IPS-11a (cell line): Measurements from ENCODE around the gene BDH1.
"Not testable (repeated sequence)": the region's sequence is repeated elsewhere in the genome, so short reads cannot be mapped to it uniquely, and the experiment has no call there.

ENCODE experiments used
- H3K4me3 ChIP-seq: one replicate; pipeline ENCODE4 v1.5.1; 2013; ENCODE audit warnings: low read depth, low read length, control low read depth

BDH1 gene, protein sequence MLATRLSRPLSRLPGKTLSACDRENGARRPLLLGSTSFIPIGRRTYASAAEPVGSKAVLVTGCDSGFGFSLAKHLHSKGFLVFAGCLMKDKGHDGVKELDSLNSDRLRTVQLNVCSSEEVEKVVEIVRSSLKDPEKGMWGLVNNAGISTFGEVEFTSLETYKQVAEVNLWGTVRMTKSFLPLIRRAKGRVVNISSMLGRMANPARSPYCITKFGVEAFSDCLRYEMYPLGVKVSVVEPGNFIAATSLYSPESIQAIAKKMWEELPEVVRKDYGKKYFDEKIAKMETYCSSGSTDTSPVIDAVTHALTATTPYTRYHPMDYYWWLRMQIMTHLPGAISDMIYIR

DNA sequence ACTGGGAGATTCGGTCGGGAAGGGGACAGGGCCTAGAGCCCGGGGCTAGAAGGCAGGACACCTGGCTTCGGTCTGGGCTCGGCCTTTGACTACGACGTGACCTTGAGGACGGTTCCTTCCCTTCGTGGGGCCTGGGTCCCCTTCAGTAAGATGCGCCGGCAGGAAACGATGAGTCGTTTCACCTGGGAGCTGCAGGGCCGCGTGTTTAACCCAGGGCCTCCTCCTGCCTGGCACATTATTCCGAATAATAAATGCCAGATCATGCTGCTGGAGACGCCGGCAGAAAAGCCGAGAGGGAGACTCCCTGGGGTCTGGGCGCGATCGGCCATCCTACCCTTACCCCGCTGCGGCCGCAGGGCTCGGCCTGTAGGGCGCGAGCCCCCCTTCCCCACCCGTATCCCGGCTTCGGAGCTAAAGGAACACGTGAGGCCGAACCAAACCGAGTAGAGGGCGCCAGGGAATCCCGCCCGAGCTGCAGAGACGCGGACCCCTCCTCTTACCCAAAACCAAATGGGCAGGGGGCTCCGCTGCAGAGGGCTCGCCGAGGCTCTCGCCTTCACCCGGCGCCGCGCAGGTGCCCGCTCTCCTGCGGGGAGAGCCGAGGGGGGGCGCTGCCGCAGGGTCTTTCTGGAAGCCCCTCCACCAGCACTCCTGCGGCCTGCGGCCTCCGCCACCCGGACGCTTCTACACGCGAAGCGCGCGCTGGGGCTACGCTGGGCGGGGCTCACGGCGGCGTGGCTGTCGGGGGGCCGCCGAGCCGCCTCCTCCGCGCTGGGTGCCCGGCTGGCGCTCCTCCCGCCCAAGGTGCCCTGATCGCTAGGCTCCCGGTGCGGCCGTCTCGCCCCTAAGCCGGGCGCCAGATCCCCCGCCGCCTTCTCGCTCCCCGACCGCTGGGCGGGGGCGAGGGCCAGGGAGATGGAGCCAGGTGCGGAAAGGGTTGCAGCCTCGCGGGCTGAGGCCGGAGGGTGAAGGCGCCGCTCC, at the start of gene BDH1:
Gene BDH1, minus strand, starts transcription at position 688 of the 981 bp plus-strand sequence. CDS start 9,525 bp downstream, outside the sequence.
- H3K4me3 ChIP-seq, result peak within 1 kb of the TSS; percentile 59

DNA sequence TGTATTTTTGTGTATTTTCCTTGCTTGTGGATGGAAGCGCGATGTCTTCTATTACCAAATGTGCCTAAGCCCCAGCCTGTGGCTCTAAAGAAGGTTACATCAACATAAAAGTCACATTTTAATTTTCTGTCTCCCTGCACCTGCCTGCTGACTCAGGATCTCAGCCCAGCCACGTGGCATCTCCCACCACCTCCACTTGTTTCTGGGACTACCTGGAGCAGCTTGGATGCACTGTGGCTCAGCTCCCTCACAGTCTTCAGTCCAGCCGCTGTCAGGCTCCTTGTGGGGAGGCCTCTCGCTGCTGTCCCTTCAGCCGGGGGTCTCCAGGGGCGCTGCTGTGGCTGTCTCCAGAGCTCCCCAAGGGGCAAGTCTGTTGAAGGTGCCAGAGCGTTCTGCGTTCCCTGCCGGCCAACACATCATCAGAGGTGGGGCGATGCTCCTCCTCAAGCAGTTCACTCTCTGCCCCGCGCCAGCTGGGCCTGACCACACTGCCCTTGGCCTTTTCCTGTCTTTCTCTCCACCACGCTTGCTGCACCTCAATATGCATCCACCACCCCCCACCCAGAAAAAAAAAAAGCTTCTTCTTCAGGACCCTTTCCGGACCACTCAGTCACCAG, 47.7 kb upstream of the BDH1 start:
- no peak overlapping the region for H3K4me3 ChIP-seq

DNA sequence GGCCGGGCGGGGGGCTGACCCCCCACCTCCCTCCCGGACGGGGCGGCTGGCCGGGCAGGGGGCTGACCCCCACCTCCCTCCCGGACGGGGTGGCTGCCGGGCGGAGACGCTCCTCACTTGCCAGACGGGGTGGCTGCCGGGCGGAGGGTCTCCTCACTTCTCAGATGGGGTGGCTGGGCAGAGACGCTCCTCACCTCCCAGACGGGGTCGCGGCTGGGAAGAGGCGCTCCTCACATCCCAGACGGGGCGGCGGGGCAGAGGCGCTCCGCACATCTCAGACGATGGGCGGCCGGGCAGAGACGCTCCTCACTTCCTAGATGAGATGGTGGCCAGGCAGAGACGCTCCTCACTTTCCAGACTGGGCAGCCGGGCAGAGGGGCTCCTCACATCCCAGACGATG, 46.6 kb upstream of the BDH1 start:
- H3K4me3 ChIP-seq, result not testable (repeated sequence)

DNA sequence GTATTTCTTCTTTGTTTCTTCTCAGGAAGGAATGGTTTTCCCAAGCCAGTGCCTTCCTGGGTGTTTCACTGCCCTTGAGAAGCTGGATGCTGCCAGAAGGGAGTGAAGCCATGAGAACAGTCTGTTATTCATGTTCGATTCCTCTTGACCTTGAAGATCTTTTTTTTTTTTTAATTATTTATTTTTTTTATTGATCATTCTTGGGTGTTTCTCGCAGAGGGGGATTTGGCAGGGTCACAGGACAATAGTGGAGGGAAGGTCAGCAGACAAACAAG, 45.7 kb upstream of the BDH1 start:
- not testable (repeated sequence) for H3K4me3 ChIP-seq

DNA sequence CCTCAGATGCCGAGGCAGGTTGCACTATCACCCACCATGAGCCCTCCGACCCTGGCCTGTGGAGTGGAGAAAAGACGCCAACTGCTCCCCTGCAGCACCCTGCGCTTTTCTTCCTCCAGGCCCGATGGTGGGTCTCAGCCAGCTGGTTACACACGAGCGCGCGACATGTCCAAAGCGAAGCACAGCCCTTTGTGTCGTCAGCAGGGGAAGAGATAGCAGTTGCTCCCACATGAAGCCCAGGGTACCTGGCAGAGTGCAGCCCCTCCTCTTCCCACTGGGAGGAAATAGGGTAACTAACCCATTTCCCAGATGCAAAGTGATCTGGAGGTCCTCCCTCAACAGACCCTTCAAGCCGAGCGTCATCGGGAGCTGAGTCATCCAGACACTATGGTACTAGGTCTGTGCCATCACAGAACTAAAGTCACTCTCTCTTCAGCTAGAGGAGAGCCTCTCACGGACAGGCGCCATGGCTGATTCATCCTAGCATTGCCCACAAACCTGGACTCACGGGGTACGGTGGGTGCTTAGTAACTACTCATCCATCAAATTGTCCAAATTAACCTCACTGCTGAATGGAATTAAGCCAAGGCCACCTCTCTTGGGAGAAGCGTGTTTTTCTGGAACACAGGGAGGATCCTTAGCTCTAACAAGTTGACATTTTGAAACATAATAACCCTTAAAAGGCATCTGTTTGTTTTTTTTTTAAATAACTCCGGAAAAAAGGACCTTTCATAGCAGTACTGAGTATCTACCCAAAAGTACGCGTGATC, 45.2 kb upstream of the BDH1 start:
- no peak overlapping the region for H3K4me3 ChIP-seq

DNA sequence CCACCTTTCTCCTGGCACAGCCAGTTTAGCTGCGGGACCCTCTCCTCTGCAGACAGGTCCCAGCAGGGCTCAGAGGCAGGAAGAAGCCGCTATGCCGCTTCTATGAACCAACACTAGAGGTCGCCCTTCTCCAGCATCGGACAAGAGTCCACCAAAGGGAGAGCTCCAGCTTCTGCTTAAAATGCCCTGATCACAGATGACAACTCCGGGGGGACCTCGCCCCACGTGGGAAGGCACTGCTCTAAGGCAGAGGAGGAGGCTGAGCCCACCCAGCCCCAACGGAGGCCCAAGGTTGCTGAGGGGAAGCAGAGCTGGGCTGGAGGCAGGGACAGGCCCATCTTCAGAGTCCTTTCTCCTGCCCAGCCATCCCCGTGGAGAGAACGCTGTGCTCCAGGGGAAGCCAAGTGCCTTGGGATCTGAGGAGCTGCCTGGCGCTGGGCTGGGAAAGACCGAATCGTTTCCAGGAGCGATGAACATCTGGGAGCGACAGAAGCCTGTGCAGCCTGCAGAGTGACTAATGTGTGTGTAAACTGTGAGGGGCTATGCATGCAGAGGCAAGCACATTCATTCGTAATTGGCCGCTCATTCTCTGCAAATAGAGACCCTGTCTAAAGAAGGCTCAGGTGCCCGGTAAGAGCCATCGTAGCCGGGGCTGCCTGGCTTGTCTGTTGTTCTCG, 43.5 kb upstream of the BDH1 start:
- no peak overlapping the region for H3K4me3 ChIP-seq

DNA sequence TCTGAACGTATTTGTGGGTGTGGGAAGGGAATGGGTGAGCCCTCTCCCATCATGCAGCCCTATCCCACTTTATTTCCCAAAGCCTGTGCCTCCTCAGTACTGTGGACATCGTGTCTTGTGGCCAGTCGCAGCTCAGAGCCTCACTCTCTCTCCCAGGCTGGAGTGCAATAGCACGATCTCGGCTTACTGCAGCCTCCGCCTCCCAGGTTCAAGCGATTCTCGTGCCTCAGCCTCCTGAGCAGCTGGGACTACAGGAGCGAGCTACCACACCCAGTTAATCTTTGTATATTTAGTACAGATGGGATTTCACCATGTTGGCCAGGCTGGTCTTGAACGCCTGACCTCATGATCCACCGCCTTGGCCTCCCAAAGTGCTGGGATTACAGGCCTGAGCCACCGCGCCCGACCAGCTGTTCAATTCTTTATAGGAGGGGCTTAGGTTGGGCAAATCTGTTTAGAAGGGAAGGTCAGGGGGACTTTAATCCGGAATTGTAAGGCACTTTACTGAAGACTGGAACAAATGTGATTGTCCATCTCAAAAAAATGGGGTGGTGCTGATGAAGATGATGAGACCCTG, 42.7 kb upstream of the BDH1 start:
- H3K4me3 ChIP-seq, result no peak overlapping the region

DNA sequence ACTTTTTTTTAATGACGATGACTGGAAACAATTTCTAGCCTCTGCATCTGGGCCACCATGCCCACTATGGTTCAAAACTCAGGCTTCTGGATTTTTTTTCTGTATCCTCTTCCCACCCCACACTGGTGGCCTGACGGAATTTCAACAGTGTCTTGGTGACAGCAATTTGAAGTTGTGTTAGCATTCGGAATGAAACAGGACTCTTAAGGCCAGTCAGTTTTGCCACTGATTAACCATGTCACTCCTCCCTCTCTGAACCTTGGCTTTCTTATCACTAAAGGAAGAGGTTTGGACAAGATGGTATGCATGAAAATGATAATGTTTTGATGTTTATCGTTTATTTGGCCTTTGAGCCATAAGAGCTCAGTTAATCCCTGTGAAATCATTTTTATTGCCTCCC, 41.6 kb upstream of the BDH1 start:
- H3K4me3 ChIP-seq, result no peak overlapping the region

DNA sequence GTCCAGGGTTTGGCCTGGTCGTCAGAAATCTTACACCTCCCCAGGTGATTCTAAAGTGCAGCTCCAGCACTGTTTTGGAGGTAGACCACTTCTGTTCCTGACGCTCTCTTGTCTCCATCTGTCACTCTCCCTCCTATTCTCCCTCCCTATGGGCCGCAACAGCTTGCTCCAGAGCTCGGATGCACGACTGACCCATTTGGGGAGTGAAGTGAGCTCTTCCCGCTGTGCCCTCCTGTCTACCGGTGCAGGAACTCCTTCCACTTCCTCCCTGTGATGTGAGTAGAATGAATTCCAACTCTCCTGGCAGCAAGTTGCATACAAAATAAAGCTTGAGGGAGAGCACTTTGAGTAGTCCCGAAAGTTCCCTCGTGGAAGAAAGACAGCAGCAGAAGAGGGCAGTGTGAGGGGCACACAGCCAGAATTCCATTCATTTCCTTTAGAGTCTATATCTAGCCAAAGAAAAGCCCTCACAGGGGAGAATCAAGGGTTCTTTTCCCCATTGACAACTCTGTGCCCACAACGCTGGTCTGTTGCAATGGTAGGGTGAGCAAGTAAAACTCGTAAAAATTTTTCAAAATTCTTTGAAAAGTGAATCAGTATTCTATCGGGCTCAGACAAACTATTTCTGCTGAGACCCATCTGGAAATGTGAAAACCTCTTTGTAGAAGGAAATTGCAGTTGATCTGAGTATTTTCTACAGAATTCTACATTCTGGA, 39.9 kb upstream of the BDH1 start:
- no peak overlapping the region for H3K4me3 ChIP-seq

DNA sequence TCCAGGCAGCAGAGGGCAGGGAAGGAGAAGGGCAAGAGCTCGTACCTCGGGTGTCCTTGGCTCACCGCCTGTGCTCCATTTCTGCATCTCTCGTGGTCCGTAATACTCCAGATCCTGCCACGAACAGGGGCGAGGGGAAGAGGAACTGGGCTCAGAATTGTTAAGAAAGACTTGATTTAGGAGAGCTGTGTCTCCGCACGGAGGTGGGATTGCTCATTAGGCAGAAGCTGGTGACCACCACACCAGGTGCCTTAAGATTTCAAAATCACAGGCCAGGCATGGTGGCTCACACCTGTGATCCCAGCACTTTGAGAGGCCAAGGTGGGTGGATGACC, 37.2 kb upstream of the BDH1 start:
- no peak overlapping the region for H3K4me3 ChIP-seq

DNA sequence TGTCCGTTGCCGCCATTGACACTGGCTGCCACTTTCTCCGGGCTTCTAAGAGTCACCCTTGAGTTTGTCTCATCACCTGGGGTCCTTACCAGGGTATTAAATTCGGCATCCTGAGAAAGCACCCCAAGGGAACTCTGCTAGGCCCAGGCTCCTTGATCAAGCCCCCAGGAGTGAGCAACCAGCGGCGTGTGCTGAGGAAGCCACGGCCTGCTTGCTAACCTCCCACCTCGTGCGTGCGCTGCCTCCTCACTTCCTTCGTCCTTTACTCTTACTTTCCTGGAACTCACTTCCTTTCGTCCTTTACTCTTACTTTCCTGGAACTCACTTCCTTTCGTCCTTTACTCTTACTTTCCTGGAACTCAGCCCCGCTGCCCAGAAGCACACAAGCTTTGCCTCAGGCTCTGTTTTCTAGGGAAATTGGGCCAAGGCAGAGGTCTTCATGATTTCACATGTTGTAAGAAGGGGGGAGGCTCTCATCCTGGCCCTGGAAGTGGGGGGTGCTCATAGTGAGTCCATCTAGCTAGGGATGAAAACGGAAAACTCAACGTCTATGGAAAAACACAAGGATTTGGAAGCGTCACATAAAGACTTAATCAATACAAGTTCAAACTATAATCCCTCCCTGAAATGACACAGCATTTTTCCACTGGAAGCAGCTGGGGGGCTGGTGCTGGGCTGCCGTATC, 36.7 kb upstream of the BDH1 start:
- no peak overlapping the region for H3K4me3 ChIP-seq

DNA sequence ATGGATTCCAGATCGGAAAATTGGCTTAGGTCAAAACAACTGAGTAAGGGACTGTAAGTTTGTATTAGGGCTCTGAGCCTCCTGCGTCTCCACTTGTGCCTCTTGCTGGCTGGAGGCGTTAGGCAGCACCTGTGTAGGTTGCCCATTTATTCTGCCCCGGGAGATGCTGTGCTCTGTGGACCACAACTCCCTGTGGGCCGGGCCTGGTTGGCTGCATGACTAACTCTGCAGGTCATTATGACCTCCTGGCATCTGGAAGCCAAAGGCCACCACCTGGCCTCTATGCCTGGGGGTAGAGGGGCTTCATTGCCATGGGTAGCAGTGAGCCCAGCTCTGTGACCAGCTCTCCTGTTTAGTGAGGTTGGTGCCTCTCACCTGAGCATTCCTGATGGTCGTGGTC, 36.0 kb upstream of the BDH1 start:
- H3K4me3 ChIP-seq, result no peak overlapping the region

DNA sequence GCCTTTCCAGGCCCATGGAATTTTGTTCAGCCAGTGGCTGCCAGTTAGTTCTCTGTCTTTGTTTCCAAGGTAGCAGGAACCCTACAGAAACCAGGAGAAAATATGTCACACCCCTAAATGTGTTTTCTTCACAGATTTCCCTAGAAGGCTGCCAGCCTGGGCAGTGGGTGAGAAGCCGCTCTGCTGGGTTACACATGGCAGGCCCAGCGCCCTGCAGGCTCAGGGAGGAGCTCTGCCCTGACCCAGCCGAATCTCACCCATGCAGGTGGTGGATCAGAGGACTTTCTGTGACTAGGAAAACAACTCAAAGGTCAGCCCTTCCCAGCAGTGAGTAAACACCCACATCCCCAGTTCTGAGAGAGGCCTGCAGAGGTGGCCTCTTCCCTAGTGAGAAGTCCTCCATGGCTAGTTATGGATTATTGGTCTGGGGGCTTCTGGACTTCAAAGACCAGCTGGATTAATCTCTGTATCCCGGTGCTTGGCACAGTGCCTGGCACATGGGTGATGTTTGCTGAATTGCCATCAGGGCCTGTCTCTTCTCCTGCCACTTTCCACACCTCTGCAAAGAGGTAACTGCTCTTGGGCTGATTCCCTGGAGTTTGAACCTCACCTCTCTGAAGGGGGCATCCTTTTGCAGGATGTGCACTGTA, 34.7 kb upstream of the BDH1 start:
- no peak overlapping the region for H3K4me3 ChIP-seq

DNA sequence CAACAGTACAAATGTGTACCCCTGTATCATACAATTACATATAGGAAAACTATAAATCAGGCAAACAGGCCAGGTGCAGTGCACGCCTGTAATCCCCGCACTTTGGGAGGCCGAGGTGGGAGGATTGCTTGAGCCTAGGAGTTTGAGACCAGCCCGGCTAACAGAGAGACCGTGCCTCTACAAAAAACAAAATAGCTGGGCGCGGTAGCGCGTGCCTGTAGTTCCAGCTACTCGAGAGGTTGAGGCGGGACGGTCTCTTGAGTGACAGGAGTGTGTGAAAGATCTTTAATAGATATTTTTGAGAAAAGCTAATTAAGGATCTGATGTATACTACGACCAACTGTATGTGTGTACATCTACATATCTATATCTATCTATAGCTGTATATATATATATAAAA, 33.8 kb upstream of the BDH1 start:
- H3K4me3 ChIP-seq, result no peak overlapping the region

DNA sequence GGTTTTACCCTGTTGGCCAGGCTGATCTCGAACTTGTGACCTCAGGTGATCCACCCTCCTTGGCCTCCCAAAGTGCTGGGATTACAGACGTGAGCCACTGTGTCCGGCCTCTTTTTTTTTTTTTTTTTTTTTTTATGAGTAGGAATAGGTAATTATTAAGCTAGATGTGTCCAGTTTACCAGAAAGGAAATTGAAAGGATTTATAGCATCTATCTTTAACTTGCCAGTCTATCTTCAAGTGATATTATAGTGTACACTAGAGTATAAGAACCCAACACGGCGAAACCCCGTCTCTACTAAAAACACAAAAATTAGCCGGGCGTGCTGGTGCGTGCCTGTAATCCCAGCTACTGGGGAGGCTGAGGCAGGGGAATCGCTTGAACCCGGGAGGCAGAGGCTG, 31.0 kb upstream of the BDH1 start:
- not testable (repeated sequence) for H3K4me3 ChIP-seq

DNA sequence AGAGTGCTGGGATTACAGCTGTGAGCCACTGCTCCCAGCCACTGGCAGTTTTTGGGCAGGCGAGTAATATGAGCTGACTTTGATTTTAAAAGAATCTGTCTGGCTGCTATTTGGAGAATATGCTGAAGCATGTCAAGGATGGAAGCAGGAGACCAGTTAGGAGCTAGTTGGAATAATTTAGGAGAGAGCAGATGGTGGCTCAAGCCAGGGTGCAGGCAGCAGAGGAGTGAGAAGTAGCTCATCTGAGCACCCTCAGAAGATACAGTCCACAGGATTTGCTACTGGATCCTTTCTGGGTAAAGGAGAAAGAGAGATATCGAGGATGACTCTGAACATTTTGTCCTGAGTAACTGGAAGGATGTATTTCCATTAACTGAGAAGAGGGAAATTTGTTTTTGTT, 30.4 kb upstream of the BDH1 start:
- H3K4me3 ChIP-seq, result no peak overlapping the region

DNA sequence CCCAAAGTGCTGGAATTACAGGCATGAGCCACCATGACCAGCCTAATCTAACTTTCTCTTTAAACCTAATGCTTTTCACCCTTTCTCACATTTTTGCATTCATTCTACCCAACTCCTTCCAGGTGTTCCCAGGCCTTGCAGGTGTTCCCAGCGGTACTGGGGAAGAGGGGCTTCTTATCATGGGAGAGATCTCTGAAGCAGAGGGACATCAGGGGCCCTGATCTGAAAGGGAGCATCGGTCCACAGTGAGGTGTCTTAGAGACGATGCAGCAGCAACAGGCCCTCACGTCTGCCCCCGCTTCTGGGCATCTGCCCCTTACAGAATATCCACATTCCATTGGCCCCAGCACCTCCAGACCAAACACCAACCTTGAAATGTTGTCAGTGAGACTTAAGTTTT, 29.0 kb upstream of the BDH1 start:
- H3K4me3 ChIP-seq, result no peak overlapping the region

DNA sequence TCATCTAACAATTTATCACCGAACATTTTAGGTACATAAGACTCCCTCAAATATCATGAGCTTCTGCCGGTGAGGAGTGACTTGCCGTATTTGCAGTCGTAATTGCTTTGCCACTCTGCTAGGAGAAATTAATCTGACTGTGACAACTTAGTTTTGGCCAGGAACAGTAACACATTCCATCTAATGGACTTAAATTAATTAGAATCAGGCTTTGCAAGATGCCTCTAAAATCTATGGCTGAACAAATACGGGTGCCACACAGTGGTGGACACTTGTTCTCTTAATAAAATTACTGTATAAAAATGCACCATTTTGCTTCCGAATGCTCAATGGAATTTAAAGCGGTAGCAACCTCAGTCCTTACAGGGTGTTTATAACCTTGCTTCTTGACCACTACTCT, 27.6 kb upstream of the BDH1 start:
- no peak overlapping the region for H3K4me3 ChIP-seq

DNA sequence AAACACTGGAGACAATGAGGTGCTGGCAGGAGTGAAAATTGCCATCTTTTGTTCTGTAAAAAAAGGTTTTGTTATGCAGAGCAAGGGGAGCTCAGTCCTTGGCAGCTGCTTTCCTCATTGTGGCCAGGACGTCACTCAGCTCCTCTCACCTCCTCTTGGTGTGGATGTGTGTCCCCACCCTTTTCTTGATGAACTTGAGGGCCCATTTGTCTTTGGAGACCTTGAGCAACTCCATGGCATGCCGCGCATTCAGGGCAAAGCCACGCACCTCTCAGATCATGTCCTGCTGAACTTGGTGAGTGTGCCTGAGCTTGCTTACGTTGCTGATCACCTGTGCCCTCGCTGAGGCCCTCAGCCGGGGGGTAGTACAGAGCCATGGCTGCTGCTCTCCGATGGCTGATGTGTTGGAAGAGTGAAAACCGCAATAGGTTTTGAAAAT, 24.5 kb upstream of the BDH1 start:
- H3K4me3 ChIP-seq, result no peak overlapping the region
